Measurements from ENCODE around the gene RGL4.

Gene RGL4

GRCh38 chr22:23692598-23693291, 1.9 kb downstream of the RGL4 start:
- no peak for TF ChIP-seq CTCF (IDR thresholded peaks at IDR 0.05; ENCODE audit: low read depth, low read length)
- no peak for DNase-seq (ENCODE audit: extremely low read depth, low read depth)

- TF ChIP-seq CTCF (IDR thresholded peaks at IDR 0.05; ENCODE audit: low read depth, low read length): no peak
- DNase-seq (ENCODE audit: extremely low read depth, low read depth): no peak
These were observed 3.3 kb downstream of the RGL4 start for GRCh38 chr22:23693979-23694680.

DNA sequence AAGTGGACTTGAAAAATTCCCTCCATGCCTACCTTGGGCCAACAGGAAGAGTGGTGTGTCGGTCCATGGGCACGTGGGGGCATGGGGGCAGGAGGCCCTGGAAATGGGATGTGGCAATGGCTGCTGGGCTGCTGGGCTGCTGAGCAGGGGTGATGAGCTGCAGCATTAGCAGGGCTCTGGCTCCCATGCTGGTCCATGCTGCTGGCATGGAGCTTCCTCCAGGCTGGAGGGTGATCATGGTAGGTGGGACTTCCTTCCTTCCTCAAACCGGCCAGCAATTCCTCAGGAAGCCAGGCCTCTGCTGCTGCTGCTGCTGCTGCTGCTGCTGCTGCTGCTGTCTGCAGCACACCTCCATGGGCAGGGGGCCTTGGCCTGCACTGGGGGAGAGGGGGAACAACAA, 4.3 kb downstream of the RGL4 start:
- TF ChIP-seq CTCF (IDR thresholded peaks at IDR 0.05; ENCODE audit: low read depth, low read length): no peak
- no peak for DNase-seq (ENCODE audit: extremely low read depth, low read depth)

GRCh38 chr22:23695571-23696325, 4.9 kb downstream of the RGL4 start:
- TF ChIP-seq CTCF (IDR thresholded peaks at IDR 0.05; ENCODE audit: low read depth, low read length): no peak
- DNase-seq (ENCODE audit: extremely low read depth, low read depth): no peak

GRCh38 chr22:23696326-23696851, 5.6 kb downstream of the RGL4 start:
- DNase-seq (ENCODE audit: extremely low read depth, low read depth): no peak
- no peak for TF ChIP-seq CTCF (IDR thresholded peaks at IDR 0.05; ENCODE audit: low read depth, low read length)

DNA sequence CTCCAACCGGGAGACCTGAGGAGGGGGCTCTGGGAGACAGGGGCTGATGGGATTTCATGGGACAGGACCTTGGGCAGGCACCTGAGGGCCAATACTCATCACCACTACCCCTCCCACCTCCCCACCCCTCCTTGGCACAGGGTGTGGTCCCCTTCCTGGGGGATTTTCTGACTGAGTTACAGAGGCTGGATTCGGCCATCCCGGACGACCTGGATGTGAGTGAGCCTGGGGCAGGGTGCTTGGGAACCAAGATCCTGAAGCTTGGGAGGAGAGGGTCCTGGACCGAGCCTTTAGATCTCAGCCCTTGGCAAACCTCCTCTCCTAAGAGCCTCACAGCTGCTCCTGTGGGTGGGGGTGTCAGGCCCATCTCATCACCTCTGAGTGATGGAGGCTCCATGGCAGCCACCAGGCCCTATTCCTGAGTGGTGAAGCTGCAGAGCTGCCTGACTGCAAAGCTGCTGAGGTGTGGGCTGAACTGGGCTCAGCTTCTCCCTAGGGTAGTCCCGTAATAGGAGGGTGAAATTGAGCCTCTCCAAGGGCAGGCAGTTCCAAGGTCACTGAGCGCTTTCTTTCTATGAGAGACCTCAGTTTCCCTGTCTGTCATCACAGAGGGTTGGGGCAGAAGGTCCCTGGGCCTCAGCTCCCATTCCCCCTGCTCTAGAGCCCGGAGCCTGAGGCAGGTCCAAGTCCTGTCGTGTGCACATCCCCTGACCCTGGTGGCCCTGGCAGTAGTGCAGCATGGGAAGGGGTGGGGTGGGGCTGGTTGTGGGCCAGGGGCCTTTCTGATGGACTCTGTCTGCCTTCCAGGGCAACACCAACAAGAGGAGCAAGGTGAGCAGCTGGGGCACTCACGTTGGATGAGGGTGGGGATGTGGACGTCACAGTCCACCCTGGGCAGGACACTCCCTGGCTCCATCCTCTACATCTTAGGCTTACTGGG, 6.5 kb downstream of the RGL4 start:
- TF ChIP-seq CTCF (IDR thresholded peaks at IDR 0.05; ENCODE audit: low read depth, low read length): no peak
- no peak for DNase-seq (ENCODE audit: extremely low read depth, low read depth)
